Chondrocyte (in vitro differentiated cells): ENCODE data around the gene ADCY1. TPM values are rescaled to one million over a fixed set of nuclear protein-coding genes. Genes with fewer than 3 reads are reported as not detected.

Experiments
- DNase-seq: peaks from one replicate; pipeline ENCODE4 v3.0.0; 2021; ENCODE audit warnings: mixed read lengths, low spot score
- H3K27ac Mint-ChIP-seq: one replicate; pipeline ENCODE4 v1.8.0; 2021; ENCODE audit warnings: mild to moderate bottlenecking, moderate library complexity, mixed read lengths; ENCODE audit not compliant: unreplicated experiment
- H3K27me3 Mint-ChIP-seq: 2 replicates; pipeline ENCODE4 v1.8.0; 2021; ENCODE audit warnings: low read depth, mixed read lengths
- H3K36me3 Mint-ChIP-seq: 2 replicates; pipeline ENCODE4 v1.8.0; 2021; ENCODE audit warnings: low read depth, mixed read lengths
- H3K4me1 Mint-ChIP-seq: 2 replicates; pipeline ENCODE4 v1.8.0; 2021; ENCODE audit warnings: low read depth, mild to moderate bottlenecking, mixed read lengths
- H3K4me3 Mint-ChIP-seq: one replicate; pipeline ENCODE4 v1.8.0; 2021; ENCODE audit warnings: mild to moderate bottlenecking, moderate library complexity, mixed read lengths; ENCODE audit not compliant: unreplicated experiment
- H3K9me3 Mint-ChIP-seq: 2 replicates; pipeline ENCODE4 v1.8.0; 2021; ENCODE audit warnings: low read depth, mixed read lengths
- CTCF ChIP-seq: fragments of 200-600 bp; sonication (generic); IDR thresholded peaks from 2 replicates; pipeline ENCODE4 v1.5.0; 2021; ENCODE audit warnings: antibody characterized with exemption, mild to moderate bottlenecking, moderate library complexity
- total RNA-seq: library from RNA; stranded (reverse); gene quantifications from 3 replicates; pipeline ENCODE4 v1.2.1, GENCODE V29; 2021

The ADCY1 gene
- total RNA-seq, 1 donor from 2014 or later: 0.50 TPM

- Mint-ChIP-seq H3K9me3 (no peaks in the 10 kb centered on the region), H3K4me3 (no peak overlapping the region), H3K27ac (no peak overlapping the region), H3K27me3 (no peaks in the 10 kb centered on the region), H3K4me1 (no peaks in the 10 kb centered on the region), H3K36me3 (no peaks in the 10 kb centered on the region)
- no peak for TF ChIP-seq CTCF
- DNase-seq: peak; percentile 87
These were observed 139.7 kb downstream of the ADCY1 start for GRCh38 chr7:45713669-45714520.

- Mint-ChIP-seq H3K9me3 (no peaks in the 10 kb centered on the region), H3K4me3 (no peak overlapping the region), H3K36me3 (no peaks in the 10 kb centered on the region), H3K27me3 (no peaks in the 10 kb centered on the region), H3K27ac (no peak overlapping the region), H3K4me1 (no peaks in the 10 kb centered on the region)
- DNase-seq: no peak
- TF ChIP-seq CTCF: no peak
These were observed 140.3 kb downstream of the ADCY1 start for GRCh38 chr7:45714521-45714820.

- TF ChIP-seq CTCF: no peak
- Mint-ChIP-seq H3K4me3 (no peak overlapping the region), H3K27me3 (no peaks in the 10 kb centered on the region), H3K27ac (no peak overlapping the region), H3K36me3 (no peaks in the 10 kb centered on the region), H3K4me1 (no peaks in the 10 kb centered on the region), H3K9me3 (no peaks in the 10 kb centered on the region)
- peak; percentile 87 for DNase-seq
These were observed 141.5 kb downstream of the ADCY1 start for GRCh38 chr7:45715471-45716352.

- DNase-seq: peak; percentile 71
- no peaks in the 10 kb centered on the region for H3K4me1 Mint-ChIP-seq
- TF ChIP-seq CTCF: no peak
- no peak overlapping the region for H3K27ac Mint-ChIP-seq
- no peaks in the 10 kb centered on the region for H3K36me3 Mint-ChIP-seq
- H3K27me3 Mint-ChIP-seq: no peaks in the 10 kb centered on the region
- H3K4me3 Mint-ChIP-seq: no peak overlapping the region
- H3K9me3 Mint-ChIP-seq: no peaks in the 10 kb centered on the region
These were observed 142.4 kb downstream of the ADCY1 start for GRCh38 chr7:45716380-45717203.
